OCI-LY1 (cell line): ENCODE measurements around the gene PCK1.

Source experiments
- EZH2 ChIP-seq: fragments of 200-600 bp; sonication (generic), shearing (Covaris generic); IDR thresholded peaks from 2 replicates; pipeline ENCODE4 v1.8.0; 2017; ENCODE audit warnings: borderline replicate concordance, mixed run types, mild to moderate bottlenecking, antibody characterized with exemption, low read length, moderate library complexity, mixed read lengths
- TF ChIP-seq, protein P1 (sequence below): fragments of 200-600 bp; sonication (generic), shearing (Covaris generic); IDR thresholded peaks from 2 replicates; pipeline ENCODE4 v1.5.1; 2017; ENCODE audit warnings: mild to moderate bottlenecking, antibody characterized with exemption, low read length, moderate library complexity, mixed read lengths

DNA sequence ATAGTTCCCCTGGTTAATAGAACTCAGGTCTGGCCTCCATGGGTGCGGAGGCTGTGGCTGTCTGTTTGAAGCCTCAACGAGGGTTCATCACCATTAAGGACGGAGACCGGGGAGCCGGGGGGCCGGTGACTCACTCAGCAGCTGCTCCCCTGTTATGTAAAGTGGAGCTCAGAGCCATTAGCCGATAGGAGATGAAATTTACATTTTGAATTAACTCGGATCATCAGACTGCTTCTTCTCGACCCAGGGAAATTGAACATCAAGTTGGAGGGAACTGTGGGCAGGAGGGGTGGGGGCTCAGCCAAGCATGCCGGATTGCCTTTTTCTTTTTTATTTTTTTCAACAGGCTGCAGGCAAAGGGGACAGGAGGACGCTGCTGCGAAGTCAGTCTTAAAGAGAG is 12.3 kb downstream of the PCK1 start:
- TF ChIP-seq, protein P1, sequence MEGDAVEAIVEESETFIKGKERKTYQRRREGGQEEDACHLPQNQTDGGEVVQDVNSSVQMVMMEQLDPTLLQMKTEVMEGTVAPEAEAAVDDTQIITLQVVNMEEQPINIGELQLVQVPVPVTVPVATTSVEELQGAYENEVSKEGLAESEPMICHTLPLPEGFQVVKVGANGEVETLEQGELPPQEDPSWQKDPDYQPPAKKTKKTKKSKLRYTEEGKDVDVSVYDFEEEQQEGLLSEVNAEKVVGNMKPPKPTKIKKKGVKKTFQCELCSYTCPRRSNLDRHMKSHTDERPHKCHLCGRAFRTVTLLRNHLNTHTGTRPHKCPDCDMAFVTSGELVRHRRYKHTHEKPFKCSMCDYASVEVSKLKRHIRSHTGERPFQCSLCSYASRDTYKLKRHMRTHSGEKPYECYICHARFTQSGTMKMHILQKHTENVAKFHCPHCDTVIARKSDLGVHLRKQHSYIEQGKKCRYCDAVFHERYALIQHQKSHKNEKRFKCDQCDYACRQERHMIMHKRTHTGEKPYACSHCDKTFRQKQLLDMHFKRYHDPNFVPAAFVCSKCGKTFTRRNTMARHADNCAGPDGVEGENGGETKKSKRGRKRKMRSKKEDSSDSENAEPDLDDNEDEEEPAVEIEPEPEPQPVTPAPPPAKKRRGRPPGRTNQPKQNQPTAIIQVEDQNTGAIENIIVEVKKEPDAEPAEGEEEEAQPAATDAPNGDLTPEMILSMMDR: no peak
- no peak for TF ChIP-seq EZH2
